T-helper 22 cell (primary cell): ENCODE measurements around the gene B4GALT2.

ENCODE experiments used
- DNase-seq: peaks from one replicate; pipeline ENCODE4 v3.0.0-alpha.2; 2020; ENCODE audit warnings: low read depth

Gene B4GALT2

DNA sequence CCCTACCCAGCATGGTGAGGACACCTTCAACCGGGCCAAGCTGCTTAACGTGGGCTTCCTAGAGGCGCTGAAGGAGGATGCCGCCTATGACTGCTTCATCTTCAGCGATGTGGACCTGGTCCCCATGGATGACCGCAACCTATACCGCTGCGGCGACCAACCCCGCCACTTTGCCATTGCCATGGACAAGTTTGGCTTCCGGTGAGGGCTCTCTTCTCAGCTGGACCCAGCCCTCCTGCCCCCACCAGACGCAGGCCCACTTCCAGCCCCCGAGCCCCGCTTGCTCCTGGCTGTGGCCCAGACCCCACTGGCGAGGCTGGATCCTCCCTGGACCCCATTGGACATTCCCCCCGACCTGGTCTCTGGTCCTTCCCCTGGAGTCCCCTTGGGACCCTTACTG is 5.8 kb downstream of the B4GALT2 start:
- no peak for DNase-seq

DNA sequence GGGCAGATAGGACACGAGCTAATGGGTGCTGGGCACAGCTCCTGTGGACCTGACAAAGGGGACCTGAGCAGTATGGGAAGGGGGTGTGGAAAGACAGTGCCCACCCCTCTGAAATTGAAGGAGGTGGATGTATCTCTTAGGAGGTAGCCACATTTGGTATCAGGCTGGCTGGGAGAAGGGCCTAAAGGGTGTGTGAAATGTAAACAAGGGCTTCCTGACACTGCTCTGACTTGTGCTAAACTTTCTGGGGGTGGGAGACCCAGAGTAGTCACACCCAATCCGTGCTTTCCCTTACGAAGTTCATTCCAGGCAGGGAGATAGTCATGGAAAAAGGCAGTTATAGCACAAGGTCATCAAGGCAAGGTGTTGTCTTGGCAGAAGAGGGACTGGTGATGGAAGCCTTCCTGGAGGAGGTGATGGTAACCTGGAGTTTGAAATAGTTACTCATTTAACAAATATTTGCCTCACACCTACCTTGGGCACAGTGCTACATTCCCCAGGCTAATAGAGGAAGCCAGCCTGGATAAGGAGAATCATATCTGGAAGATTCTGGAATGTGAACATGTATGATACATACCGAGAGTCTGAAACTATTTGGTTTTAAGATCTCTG is 7.1 kb downstream of the B4GALT2 start:
- no peak for DNase-seq

DNA sequence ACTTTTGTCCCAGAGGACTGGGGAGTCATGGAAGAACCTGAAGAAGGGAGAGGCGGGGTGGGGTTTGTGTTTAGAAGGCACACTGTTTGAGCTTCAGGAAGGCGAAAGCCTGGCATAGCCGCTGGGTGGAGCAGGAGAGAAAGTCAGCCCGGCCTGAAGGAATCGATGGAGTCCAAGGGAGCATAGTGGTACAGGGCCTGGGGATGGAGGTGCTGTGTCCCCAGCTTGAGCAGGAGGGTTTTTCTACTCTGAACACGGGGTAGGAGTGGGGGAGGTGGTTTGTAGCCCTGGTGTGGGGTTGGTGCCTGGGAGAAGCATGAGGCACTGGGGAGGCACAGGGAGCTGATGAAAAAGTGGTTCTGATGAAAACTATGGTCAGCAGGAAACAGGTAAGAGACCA is 7.7 kb downstream of the B4GALT2 start:
- no peak for DNase-seq

DNA sequence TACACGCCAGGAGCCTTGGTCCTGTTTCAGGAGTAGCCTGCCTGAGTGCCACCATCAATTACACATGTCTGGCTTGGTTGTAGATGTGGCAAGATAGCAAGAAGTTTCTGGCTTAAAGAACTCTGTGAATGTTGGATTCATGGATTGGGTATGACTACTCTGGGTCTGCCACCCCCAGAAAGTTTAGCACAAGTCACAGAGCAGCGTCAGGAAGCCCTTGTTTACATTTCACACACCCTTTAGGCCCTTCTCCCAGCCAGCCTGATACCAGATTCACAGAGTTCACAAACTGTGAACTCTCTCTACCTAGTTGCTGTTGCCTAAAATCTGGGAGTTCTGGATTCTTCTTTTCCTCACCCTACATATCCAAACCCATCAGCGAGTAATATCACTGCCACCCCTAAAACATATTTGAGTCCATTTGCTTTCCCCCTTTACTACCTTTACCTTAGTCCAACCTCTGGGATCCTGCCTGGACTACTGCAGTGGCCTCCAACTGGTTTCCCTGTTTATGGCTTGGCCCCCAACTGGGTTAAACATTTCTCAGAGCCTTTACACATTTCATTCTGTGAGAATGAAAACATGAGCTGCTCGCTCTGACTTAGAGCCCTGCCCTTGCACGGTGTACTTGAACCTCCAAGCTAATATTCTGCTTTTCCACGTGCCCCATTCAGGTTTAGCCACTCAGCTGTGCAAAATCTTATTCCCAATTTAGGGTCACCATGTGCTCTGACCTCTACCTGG is 8.3 kb downstream of the B4GALT2 start:
- DNase-seq = no peak

DNA sequence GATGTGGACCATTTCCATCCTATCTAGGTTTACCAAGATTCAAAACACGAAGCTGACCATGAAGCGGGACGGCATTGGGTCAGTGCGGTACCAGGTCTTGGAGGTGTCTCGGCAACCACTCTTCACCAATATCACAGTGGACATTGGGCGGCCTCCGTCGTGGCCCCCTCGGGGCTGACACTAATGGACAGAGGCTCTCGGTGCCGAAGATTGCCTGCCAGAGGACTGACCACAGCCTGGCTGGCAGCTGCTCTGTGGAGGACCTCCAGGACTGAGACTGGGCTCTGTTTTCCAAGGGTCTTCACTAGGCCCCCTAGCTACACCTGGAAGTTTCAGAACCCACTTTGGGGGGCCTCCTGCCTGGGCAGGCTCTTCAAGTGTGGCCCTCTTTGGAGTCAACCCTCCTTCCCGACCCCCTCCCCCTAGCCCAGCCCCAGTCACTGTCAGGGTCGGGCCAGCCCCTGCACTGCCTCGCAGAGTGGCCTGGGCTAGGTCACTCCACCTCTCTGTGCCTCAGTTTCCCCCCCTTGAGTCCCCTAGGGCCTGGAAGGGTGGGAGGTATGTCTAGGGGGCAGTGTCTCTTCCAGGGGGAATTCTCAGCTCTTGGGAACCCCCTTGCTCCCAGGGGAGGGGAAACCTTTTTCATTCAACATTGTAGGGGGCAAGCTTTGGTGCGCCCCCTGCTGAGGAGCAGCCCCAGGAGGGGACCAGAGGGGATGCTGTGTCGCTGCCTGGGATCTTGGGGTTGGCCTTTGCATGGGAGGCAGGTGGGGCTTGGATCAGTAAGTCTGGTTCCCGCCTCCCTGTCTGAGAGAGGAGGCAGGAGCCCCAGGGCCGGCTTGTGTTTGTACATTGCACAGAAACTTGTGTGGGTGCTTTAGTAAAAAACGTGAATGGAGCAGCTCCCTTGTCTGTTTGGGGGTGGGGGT is 11.5 kb downstream of the B4GALT2 start:
- no peak for DNase-seq

DNA sequence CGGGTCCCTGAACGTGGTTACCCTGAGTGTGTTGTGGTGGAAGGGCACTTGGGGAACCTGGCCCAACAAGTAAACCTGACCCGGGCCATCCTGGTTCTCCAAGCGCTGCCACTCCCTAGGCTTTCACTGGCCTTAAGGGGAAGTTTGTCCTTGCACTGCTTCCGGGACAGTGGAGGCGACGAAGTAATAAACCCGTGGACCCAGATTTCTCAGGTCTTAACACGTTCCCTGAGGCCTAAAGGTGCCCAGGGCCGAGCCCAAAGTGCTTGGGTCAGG is 12.1 kb downstream of the B4GALT2 start:
- no peak for DNase-seq

DNA sequence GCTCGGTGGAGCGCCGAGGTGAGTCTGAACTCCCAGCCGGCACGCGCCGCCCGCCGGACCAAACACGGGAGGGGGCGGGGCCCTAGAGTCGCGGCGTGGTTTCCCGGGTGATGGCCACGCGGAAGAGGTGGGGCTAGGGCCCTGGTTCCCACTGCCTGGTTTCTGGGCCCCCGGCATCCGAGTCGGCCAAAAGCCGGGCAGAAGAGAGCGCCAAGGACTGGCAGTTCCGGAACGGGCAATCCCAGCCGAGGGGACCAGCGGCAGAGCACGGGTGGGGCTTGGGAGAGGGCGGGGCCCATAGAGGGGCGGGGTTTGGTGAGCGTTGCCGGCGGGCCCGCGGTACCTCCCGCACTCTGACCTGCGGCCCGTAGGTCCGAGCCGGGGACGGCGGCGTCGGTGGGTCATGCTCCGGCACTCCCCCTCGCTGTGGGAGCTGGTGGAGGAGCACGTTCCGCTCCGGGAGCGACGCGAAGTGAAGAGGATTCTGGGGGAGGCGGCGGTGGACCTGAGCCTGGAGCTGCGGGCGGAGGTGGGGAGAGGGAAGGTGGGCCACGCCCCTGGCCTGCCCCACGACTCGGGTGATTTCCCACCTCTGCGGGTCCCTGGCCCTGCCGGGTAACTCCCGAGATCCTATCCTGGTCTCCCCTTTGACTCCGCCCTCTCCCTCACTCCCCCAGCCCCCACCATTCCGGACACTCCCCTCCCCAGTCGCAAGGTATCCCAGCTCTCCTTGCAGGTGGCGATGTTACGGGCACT is 12.6 kb downstream of the B4GALT2 start, which contains the start of gene CCDC24:
Gene CCDC24 (plus strand): TSS at position 124 of the 756 bp plus-strand sequence. CDS start 280 bp downstream, at position 404.
- DNase-seq = peak; percentile 66

DNA sequence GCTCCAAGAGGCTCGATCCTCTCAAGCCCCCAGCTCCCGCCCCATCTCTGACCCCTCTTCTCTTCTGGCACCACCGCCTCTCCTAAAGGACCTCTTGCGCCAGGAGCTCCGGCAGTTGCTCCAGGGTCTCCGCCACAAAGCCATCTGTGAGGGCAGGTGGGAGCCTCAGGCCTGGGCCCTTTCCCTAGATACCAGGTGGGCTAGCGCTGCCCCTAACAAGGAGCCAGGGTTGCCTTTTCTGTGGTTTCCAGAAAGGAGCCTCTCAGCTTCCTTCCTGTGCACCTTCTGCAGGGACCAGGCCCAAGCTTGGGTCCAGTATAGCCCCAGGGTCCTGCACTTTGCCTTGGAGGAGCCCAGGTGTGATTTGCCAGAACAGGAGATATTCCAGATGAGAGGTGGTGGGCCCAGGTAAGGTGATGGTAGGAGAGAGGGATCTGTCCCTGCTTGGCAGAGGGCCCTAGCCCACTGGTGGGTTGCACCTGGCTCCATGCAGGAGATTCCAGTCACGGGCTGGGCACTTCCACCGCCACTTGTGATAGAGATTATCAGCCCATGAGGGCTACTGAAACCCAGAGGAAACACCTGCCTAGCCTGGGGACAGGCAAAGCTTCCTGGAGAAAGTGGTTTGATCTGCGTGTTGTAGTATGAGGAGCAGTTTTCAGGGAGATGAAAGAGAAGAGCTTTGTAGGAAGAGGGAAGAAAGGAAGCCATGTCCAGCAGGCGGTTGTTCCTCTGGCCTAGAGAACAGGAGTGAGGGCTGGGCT is 13.4 kb downstream of the B4GALT2 start:
- DNase-seq = no peak

DNA sequence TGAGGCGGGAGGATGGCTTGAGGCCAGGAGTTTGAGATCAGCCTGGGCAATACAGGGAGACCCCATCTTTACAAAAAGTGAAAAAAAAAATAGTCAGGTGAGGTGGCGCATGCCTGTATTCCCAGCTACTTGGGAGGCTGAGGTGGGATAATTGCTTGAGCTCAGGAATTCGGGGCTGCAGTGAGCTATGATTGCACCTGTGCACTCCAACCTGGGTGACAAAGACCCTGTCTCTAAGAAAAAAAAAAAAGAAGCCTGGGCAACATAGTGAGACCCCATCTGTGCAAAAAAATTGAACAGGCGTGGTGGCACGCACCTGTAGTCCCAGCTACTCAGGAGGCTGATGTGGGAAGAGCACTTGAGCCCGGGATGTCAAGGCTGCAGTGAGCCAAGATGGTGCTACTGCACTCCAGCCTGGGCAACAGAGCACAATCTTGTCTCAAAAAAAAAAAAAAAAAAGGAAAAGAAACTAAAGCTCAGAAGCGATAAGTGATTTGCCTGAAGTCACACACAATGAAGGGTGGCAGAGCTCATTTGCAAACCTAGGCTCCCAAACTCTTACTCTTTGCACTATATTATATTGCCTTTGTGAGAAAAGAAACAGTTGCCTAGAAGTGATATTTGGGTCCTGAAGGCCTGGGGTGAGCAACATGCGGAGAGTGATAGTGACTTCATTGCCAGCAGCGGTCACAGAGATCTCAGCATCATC is 14.3 kb downstream of the B4GALT2 start:
- no peak for DNase-seq

DNA sequence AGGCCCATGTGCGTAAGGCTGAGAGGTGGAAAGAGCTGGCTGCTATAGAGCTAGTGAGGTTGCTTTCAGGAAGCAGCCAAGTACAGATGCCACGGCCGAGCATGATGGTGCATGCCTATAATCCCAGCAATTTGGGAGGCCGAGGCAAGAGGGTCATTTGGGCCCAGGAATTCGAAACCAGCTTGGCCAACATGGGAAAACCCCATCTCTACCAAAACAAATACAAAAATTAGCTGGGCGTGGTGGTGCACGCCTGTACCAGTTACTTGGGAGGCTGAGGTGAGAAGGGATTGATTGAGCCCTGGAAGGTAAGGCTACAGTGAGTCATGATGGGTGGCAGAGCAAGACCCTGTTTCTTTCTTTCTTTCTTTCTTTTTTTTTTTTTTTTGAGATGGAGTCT is 15.1 kb downstream of the B4GALT2 start:
- DNase-seq = no peak

DNA sequence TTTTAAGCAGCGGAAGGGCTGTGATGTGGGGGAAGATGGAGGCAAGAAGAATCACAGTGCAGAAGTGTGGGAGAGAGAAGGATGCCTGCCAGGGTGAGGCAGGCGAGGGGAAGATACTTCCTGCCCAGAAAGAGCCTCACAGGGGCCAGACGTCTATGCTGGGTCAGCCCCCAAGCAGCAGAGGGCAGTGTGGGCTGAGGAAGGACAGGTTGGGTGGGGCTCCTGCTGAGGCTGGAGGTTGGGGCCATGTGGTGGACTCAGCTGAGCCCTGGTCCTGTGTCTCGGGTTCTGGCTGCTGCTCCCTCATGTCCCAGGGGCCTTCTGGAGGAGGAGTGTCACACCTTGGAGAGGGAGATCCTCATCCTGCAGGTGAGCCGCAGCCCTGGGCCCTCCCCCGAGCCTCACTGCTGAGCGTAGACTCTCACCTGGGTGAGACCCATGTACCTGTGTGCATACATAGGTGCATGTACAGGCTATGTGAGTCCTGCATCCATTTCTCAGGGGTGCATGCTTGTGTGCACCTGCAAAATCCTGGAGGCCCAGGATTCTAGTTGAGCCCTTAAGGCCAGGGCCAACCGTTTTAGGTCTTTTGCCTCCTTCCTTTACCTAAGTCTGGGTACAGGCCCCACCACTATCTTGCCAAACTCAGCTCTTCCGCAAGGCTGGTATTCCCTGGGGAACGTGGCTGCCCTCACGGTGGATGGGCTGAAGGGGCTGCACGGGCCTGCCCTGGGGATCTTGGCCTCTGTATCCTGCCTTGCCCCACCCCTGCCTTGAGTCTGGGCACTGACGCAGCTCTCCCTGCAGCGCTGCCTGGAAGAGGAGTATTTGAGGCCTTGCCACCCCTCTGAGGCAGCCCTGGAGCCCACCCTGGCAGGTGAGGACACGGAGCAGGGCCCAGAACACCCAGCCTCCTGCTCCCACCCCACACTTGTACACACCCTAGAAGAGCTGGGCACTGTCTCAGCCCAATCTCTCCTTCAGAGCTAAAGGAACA is 16.1 kb downstream of the B4GALT2 start:
- DNase-seq = no peak

DNA sequence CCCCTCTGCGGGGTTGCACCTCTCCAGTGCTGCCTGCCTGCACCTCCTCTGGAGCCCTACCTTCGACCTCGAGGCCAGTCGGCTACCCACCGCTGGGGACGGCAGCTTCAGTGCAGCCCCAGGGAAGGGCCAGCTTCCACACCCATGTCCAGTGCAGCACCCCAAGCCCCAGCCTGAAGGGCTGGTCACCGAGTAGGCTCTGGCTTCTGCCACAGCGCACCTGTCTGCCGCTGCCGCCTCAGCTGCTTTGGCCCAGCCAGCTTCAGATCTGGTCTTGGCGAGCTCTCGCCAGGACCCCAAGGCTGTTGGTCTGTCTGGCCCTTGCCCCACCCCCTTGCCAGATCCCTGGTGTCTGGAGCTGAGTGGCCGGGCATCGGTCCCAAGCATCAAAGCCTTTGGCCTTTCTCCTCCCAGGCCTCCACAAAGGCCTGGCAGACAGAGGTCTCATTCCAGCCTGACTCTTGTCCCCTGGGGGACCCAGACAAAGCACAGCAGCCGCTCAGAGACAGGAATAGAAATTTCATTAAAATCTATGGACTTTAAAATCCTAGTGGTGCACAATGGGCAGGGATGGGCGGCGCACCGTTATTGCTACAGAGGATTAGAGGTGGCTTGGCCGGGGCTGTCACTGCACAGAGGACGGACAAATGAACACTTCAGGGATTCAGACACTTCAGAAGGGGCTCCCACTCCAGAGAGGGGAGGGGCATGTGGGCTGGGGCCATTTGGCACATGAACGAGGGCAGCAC is 17.1 kb downstream of the B4GALT2 start:
- no peak for DNase-seq

DNA sequence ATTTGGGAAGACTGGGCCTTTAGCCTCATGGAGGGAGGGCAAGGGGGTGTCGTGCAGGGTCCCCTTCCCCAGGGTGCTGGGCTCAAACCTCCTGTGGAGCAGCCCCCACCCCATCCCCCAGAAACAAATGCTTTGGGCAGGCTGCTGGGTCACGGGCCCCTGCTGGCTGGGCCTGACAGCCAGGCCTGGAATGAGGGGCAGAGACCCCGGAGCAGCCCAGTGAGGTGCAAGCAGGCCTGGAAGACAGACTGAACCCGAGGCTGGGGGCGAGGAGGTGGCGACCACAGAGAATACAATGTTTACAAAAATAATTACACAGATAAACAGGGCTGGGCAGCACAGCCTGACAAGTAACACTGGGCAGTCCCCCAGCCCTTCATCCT is 17.7 kb downstream of the B4GALT2 start:
- DNase-seq = no peak

DNA sequence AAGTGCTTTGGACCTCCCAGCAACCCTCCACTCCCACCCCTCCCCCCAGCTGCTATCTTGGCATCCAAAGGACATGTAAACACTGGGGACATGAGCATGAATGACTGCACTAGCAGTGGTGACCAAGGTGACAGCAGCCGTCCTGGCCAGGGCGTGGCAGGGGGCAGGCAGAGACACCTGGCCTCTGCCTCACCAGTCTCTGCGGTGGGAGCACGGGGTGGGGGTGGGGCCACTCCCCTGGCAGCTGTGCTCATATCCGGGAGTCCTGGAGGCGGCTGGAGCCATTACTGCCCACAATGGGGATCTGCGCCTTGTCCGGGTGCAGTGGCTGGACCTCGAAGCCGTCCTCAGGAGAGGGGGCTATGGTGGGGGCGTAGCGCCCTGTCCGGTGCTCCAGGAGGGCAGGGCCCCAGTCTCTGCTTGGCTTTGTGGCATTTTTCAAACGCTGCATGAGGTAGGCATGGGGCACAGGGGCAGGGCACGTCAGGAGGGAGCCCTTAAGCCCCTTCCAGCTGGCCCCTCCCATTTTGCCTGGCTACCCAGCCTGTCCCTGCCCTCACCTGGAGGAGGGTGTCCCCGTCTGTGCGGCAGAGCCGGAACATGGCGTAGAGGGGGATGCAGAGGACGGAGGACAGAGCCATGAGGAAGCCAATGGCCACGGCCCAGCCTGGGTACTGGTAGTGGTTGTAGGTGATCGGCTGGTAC is 18.4 kb downstream of the B4GALT2 start:
- DNase-seq = no peak

DNA sequence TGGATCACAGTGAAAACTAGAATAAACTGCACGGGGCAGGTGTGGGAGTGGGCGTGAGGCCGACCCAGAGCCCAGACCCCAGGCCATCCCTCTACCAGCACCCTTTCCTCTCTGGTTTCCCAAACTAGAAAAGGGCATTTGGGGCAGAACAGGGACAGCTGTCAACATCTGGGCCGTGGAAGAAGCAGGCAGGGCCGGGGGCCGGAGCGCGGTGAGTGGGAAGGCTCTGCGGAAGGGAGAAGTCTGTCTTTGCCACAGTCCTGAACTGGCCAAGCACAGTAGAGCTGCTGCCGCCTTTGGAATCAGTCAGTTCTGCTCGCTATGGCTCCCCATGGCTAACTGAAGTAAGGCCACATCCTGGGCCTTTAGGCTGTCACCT is 19.0 kb downstream of the B4GALT2 start:
- no peak for DNase-seq

DNA sequence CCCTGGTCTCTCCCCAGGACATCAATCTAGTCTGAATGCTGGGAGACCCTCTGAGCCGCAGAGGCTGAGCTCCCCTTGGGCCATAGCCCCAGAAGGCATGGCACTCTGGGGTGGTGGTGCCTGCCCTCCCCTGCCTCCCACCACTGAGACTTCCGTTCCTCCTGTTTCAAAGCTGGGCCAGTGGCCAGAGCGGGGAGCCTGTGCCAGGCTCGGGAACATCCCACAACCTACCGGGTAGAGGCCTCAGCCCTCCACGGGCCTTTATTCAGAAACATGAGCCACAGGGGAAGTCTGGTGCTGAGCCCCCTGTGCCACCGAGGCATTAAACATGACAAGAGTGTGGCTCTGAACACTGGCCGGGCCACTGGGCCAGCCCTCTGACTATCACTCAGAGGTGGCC is 20.4 kb downstream of the B4GALT2 start:
- DNase-seq = no peak

DNA sequence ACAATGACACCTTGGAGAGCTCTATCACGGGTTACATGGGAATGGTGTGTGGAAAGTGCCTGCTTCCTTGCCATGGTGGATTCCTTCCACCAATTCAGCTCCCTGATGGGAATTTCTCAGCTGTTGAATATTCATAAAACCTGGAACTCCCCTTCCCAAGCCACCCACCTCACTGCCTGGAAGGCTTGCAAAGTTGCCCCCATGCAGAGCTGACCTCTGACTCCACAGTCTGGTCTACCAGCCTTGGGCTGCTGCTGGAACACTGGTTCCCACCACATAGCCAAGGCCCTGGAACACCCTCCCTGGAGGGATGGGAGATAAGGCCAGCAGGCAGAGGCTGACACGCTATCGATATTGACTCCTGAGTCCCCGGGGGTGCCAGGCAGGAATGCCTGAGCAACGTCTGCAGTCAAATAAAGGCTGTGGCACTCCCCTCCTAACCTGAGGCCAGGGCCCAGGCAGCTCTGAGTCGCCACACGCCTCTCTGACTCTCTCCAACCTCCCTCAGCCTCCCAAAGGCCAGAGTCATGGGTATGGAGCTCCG is 21.2 kb downstream of the B4GALT2 start:
- no peak for DNase-seq

DNA sequence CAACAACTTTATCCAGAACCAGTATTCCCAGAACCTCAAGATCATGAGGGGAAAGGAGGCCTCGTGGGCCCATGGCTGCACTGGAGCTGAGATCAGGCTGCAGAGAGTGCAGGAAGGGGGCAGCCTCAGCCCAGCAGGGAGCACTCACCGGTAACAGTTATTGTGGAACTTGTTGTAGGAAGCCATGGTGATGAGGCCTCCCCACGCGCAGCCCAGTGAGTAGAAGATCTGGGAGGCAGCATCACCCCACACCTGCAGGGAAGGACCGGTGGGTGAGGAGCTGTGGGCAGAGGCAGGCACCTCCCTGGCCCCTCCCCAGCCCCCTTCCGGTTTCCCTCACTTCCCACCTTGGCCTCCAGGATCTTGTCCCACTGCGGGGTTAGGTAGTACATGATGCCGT is 23.2 kb downstream of the B4GALT2 start:
- DNase-seq = no peak
